ENCODE measurements around the gene CCP110. TPM values are rescaled to one million over a fixed set of nuclear protein-coding genes. Genes with fewer than 3 reads are reported as not detected.

Gene CCP110
- total RNA-seq, 1 experiment from 2014 or later, result 8.0 TPM

DNA sequence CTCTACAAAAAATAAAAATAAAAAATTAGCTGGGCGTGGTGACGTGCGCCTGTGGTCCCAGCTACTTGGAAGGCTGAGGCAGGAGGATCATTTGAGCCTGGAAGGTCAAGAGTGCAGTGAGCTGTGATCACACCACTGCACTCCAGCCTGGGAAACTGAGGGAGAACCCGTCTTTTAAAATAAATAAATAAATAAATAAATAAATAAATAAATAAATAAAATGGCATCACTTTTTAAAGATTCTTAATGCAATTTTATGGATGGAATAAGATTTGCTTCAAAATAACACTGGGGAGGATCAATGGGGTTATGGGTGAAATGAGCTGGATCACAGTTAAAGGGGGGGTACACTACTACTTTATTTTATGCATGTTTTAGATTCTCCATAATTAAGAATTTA lies 16.8 kb upstream of the CCP110 start:
- no peak for DNase-seq (ENCODE audit: low spot score)

GRCh38 chr16:19507867-19508266 lies 15.9 kb upstream of the CCP110 start:
- DNase-seq (ENCODE audit: low spot score), result no peak

DNA sequence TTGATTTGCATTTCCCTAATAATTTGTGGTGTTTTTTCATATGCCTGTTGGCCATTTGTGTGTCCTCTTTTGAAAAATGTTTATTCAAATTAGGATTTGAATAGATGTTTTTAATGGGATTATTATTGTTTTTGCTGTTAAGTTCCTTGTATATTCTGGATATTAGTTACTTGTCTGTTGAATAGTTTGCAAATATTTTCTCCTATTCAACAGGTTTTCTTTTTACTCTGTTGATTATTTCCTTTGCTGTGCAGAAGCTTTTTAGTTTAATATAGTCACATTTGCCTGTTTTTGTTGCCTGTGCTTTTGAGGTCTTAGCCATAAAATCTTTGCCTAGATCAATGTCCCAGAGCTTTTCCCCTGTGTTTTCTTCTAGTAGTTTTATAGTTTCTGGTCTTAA lies 11.4 kb upstream of the CCP110 start:
- DNase-seq (ENCODE audit: low spot score), result no peak

DNA sequence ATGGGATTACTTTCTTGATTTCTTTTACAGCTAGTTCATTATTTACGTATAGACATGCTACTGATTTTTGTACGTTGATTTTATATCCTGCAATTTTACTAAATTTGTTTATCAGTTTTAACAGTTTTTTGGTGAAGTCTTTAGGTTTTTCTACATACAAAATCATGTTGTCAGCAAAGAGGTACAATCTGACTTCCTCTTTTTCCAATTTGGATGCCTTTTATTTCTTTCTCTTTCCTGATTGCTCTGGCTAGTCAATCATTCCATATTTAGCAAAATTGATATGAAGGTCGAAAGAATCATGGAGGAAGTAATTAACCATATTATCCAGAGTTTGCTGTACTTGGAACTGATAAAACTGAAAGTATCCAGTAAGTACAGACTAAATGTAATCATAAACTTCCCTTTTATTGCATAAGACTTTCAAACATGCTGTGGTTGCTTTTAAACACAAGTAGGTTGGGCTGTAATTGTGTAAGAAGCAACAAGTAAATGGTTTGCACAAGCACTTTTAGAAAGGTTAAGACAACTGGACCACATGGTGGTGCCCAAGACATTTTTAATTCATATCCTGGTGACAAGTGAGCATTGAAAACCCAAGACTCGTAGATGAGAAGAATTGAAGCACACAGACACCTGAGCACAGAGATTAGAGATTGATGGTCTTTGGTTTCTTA lies 10.2 kb upstream of the CCP110 start:
- DNase-seq (ENCODE audit: low spot score), result peak; percentile 39

DNA sequence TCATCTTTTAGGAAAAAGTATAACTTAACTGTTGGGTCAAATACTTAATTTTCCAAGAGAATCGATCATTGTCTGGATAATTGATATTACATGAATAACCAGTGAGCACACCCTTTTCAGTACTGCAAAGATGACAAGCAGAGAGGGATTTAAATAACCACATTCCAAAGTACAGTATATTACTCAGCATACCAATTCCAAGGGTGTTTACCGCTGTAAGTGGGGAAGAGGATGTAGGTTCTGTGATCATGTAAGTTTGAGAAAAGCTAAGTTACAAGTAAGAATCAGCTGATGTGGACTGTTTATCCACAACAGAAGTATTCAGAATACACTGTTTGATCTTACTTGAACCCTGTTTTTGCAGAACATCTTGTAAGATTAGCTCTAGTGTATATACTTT lies 8.0 kb upstream of the CCP110 start:
- no peak for DNase-seq (ENCODE audit: low spot score)

DNA sequence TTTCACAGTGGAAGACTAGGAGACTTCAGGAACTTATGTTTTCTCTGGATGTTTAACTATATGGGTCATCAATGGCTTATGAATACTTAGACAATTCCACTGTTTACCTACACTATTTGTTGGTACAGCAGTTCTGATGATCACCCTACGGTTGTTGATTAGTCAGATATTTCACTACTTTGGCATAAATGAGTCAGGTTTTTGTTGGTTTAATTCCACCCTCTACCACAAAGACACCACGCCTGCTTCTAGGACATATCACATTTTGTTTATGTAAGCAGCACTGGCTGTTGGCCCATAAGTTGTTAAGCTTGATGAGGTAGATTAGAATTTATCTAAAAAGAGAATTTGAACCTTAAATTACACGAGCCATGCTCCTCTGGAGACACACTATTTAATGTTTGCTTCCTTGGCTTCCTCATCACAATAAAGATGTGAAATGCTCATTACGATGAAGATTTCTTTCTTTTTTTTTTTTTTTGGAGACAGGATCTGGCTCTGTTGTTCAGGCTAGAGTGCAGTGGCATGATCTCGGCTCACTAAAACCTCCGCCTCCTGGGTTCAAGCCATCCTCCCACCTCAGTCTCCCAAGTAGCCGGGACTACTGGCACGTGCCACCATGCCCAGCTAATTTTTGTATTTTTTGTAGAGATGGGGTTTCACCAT lies 6.2 kb upstream of the CCP110 start:
- peak; percentile 78 for DNase-seq (ENCODE audit: low spot score)

GRCh38 chr16:19518388-19518787 lies 5.4 kb upstream of the CCP110 start:
- DNase-seq (ENCODE audit: low spot score), result no peak

DNA sequence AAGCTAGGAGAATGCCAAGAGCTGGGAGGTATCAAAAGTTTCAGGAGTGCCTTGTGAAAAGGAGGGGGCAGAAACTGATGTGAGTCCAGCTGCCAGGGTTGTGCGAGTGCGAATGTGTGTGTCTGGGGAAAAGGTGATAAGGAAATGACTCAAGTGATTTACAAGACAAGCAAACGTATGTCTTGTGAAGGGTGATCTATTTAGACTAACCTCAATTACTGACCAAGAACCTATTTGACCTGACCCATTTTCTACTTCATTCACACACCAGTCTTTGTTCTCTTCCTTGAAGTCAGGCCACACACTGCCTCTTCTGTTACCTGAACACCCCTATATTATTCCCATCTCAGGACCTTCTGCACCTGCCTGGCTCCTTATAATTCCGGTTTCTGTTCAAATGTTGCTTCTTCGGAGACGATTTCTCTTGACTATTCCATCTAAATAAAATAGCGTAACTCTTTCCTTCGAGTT lies 2.8 kb upstream of the CCP110 start:
- no peak for DNase-seq (ENCODE audit: low spot score)

GRCh38 chr16:19521471-19522396 lies 2.0 kb upstream of the CCP110 start, which contains the start of gene GDE1:
Gene GDE1 (minus strand): TSS chr16:19522098. CDS start chr16:19521964, 134 bp downstream.
- DNase-seq (ENCODE audit: low spot score), result peak; percentile 88

DNA sequence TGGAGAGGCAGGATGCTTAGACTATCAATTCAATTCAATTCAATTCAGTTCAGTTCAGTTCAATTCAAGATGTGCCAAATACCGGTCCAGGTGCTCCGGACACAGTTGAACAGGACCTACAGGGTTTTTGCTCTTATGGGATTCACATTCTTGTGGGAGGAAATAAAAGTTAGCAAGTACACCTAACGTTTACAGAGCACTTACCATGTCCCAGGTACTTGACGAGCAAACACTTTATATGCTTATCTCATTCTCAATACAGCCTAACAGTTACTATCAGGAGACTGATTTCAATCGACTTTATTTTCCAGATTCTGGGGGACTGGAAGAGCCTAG lies 1.4 kb upstream of the CCP110 start:
- DNase-seq (ENCODE audit: low spot score), result no peak

DNA sequence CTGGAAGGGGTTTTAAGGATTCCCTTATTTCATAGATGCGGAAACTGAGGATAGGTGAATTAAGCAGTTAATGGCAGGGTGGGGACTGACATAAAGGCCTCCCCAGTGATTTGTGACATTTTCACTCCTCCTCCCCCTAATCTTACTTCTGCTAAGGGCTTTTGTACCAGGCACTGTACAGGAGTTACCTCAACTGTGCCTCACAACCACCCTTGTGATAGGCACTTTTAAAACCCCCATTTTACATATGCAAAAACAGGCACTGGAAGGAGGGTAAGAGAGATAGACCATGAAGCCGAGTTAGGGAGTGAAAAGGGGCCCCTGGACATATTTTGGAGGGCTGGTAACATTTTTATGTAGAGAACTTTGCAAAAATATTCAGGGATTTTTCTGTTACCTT lies 982 bp upstream of the CCP110 start:
- DNase-seq (ENCODE audit: low spot score), result no peak

DNA sequence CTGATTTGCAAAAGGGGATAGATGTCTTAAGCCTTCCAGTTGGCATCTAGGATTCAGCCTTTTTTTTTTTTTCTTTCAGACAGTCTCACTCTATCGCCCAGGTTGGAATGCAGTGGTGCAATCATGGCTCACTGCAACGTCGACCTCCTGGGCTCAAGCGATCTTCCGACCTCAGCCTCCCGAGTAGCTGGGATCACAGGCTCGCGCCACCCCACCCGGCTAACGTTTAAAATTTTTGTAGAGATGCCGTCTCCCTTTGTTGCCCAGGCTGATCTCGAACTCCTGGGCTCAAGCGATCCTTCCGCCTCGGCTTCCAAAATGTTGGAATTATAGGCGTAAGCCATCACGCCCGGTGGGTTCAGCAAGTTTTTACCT lies 571 bp upstream of the CCP110 start:
- DNase-seq (ENCODE audit: low spot score), result no peak

GRCh38 chr16:19524356-19524615 lies 544 bp downstream of the CCP110 start:
- no peak for DNase-seq (ENCODE audit: low spot score)

DNA sequence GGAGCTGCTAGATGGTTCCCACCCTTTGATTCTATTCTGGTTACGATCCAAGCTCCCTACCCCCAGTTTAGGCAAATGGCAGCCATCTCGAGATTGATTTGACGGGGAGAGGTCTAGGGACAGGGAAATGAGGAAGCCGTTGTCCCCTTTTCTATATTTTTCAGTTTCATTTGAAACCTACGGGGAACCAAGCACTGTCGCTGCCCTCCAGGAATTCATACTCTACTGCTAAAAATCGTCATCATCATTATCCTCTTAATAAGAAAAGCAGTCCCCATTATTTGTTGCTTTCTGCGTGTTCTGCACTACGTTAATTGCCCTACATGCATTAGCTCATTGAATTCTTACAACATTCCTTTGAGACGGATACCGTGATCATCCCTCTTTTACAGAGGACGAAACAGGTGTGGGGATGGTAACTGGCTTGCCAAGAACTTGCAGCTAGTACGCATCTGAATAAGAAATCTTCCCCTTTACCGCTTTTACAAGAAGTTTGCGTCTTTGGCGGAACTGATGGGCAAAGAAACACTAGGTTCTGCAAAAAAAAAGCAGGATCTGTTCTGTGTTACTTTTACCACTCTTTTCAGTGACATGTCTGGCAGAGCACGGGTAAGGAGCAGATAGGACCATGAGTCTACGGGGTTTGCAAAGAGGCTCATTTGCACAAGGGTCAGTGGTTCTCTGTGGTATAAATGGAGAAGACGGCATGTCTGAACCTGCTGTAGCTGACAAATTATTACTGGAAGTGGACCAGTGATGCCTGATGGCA lies 1.1 kb downstream of the CCP110 start:
- DNase-seq (ENCODE audit: low spot score), result no peak

DNA sequence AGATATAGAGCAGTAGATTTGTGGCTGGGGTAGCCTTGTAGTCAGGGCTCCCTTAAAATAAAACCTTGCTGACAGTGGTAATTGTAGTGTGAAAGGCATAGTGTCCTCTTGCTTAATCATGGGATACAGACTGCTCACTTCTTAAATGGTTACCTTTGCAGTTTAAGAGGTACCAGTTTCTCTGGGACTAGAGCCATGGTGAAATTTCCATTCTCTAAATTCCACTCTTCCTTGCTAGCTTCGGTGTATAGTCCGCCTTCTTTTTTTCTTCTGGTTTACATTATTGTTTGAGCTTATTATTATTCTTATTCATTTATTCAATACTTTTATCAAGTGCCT lies 1.6 kb downstream of the CCP110 start:
- DNase-seq (ENCODE audit: low spot score), result no peak

DNA sequence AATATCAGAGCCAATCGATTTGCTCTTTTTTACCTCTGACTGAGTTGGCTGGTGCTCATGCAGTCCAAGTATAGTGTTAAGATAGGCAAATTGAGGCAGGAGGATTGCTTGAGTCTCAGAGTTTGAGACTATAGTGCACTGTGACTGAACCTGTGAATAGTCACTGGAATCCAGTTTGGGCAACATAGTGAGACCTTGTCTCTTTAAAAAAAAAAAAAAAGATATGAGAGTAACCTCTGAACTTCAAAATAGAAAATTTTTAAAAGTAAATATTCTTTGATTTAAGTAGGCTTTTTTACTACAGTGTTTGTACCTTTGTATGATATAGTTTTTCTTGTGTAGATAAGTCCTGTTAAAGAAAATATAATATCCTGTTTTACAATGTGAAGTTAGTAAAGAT lies 3.4 kb downstream of the CCP110 start:
- no peak for DNase-seq (ENCODE audit: low spot score)

DNA sequence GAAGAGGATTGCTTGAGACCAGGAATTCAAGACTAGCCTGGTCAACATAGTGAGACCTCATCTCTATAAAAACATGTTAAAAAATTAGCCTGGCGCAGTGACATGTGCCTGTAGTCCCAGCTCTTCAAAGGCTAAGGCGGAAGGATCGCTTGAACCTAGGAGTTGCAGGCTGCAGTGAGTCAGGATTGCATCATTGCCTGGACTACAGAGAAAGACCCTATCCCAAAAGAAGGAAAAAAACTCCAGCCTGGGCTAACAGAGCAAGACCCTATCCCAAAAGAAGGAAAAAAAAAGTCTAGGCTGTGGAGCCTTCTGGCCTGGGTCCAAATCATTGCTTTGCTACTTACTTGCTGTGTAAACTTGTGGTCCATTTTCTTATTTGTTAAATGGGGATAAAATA lies 4.9 kb downstream of the CCP110 start:
- DNase-seq (ENCODE audit: low spot score), result no peak

DNA sequence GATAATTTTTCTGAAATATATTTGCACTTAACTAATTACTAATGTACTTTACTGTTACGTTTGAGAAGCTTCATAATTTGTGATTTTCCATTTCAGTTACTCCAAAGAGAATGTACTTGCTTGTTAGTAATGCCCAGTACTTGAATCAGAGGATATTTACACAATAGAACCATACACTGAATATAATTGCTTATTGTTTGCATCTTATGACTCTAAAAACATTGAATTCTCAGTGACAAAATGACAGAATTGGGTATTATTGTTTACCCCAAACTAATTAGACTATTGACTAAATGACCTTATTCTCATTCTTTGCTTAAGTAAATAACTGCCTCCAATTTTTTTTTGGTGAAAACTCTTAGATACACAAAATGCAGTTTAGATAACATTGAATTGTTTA lies 8.9 kb downstream of the CCP110 start:
- no peak for DNase-seq (ENCODE audit: low spot score)

DNA sequence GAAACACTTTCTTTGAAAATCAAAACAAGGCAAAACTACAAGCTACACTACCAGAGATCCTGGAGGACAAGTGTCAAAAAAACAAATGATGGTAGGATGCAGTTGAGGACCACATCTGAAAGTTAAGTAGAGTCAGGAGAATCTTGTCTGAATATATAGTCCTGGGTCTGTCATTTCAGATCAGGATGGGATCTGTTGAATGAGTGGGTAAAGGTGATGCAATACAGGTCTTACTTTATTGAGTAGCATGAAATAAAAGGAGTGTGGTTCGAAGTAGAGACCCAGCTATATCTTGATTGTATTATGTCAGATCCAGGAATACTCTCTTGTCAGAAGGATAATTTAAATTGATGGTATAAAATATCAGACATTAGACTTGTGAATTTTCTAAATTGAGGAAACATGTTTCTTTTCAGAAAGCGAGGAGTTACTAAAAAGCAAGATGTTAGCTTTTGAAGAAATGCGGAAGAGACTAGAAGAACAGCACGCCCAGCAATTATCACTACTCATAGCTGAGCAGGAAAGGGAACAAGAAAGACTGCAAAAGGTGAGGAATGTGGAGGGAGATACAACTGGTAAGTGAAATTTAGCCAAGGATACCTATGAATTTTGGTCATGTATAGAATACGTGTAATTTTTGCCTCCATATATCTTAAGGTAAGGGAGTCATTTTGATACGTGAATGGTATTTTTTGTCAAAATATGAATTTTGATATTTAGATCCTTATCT lies 16.7 kb downstream of the CCP110 start:
- DNase-seq (ENCODE audit: low spot score), result no peak

DNA sequence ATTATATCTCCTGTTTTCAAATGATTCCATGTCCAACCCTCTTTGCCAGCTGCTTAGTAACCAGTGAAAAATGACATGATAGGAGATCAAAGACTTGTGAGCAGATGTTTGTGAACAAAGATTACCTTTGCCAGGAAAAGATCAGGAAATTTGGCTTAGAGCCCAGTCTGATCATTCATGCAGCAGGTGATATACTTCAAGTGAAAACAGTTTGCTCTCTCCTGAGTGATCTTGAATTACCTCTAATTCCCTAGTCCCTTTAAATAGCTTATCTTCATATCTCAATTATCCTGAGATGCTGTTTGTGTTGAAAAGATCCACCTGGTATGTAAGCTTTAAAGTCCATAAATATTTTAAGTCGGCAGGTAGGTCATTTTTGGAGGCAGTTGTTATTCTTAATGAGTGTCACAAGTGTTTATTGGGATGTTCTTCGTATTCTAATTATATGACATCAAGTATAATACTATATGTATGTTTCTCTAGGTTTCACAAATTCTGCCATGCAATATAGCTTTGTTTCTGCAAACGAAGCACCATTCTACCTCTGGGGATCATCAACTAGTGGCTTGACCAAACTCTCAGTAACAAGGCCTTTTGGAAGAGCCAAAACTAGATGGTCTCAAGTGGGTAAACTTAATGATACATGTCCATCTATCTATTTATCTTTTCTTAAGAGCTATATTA lies 18.5 kb downstream of the CCP110 start:
- DNase-seq (ENCODE audit: low spot score), result no peak
